ENCODE data around the gene MGAT5B.

MGAT5B gene

GRCh38 chr17:76997981-76998531 lies 129.9 kb downstream of the MGAT5B start:
- no peak overlapping the region for H3K4me3 ChIP-seq (replicated peaks; ENCODE audit: low read depth, low read length)
- no peak for TF ChIP-seq CTCF (IDR thresholded peaks at IDR 0.05; ENCODE audit: low read length, missing control alignments)
- no peak for DNase-seq (ENCODE audit: low read depth)

GRCh38 chr17:76998839-76999238 lies 130.6 kb downstream of the MGAT5B start:
- DNase-seq (ENCODE audit: low read depth) = no peak
- TF ChIP-seq CTCF (IDR thresholded peaks at IDR 0.05; ENCODE audit: low read length, missing control alignments) = no peak
- H3K4me3 ChIP-seq (replicated peaks; ENCODE audit: low read depth, low read length) = no peak overlapping the region
